A673 (cell line): Measurements from ENCODE around the gene AMBRA1. TPM values are rescaled to one million over a fixed set of nuclear protein-coding genes. Genes with fewer than 3 reads are reported as not detected.

Experiments used
- BruUV-seq: library from RNA; stranded (reverse); fragments of 400-500 nt; replicated peaks from 2 replicates; lab custom pipeline; 2021; lab: Mats Ljungman, UMichigan
- CTCF ChIA-PET: fragments of 300-600 bp; sonication (Branson Sonifier 250); formaldehyde crosslinking; loops from one replicate; lab custom pipeline; 2022; ENCODE audit warnings: antibody characterized with exemption; lab: Charles Lee
- POLR2A ChIA-PET: fragments of 300-600 bp; sonication (Branson Sonifier 250); formaldehyde crosslinking; loops from one replicate; lab custom pipeline; 2022; ENCODE audit warnings: antibody characterized with exemption; ENCODE audit not compliant: low non-redundant PET; lab: Charles Lee
- DNase-seq: peaks from one replicate; pipeline ENCODE4 v3.0.0-alpha.2; 2015; ENCODE audit warnings: low spot score
- H3K27ac ChIP-seq: fragments of 200-600 bp; sonication (generic); 2 replicates; pipeline ENCODE4 v1.5.1; 2016; ENCODE audit warnings: mixed run types, low read depth, mild to moderate bottlenecking, mixed read lengths, antibody characterized with exemption, low read length; ENCODE audit not compliant: poor library complexity, severe bottlenecking
- H3K27me3 ChIP-seq: fragments of 200-600 bp; sonication (generic); replicated peaks from 2 replicates; pipeline ENCODE4 v1.6.1; 2017; ENCODE audit warnings: mixed run types, low read depth, mild to moderate bottlenecking, mixed read lengths, antibody characterized with exemption, low read length; ENCODE audit not compliant: insufficient read depth, poor library complexity
- H3K36me3 ChIP-seq: fragments of 200-600 bp; sonication (generic); 2 replicates; pipeline ENCODE4 v1.6.1; 2016; ENCODE audit warnings: mixed run types, mild to moderate bottlenecking, mixed read lengths, antibody characterized with exemption, low read length; ENCODE audit not compliant: insufficient read depth, poor library complexity, severe bottlenecking
- H3K4me1 ChIP-seq: fragments of 200-600 bp; sonication (generic); 2 replicates; pipeline ENCODE4 v1.6.1; 2017; ENCODE audit warnings: mixed run types, mild to moderate bottlenecking, mixed read lengths, antibody characterized with exemption, low read length; ENCODE audit not compliant: insufficient read depth, poor library complexity, severe bottlenecking
- H3K4me3 ChIP-seq: fragments of 200-600 bp; sonication (generic); 2 replicates; pipeline ENCODE4 v1.5.1; 2016; ENCODE audit warnings: low read depth, mixed run types, mild to moderate bottlenecking, mixed read lengths, low read length; ENCODE audit not compliant: poor library complexity, severe bottlenecking
- H3K9me3 ChIP-seq: fragments of 200-600 bp; sonication (generic); 2 replicates; pipeline ENCODE4 v1.6.1; 2016; ENCODE audit warnings: mixed run types, low read depth, mild to moderate bottlenecking, mixed read lengths, antibody characterized with exemption, low read length; ENCODE audit not compliant: poor library complexity, severe bottlenecking
- CTCF ChIP-seq: fragments of 300-800, 200-600 bp; sonication (generic); conservative IDR thresholded peaks from 2 replicates; pipeline ENCODE4 v1.5.1; 2017; ENCODE audit warnings: low read depth, mild to moderate bottlenecking, antibody characterized with exemption, low read length, moderate library complexity, mixed read lengths
- EZH2 ChIP-seq: fragments of 200-600 bp; sonication (generic); IDR thresholded peaks from 2 replicates; pipeline ENCODE4 v1.6.1; 2017; ENCODE audit warnings: borderline replicate concordance, low read depth, mild to moderate bottlenecking, mixed read lengths, antibody characterized with exemption, low read length; ENCODE audit not compliant: poor library complexity, severe bottlenecking
- intact Hi-C: fragments of 100-400 bp; cut with micrococcal nuclease; formaldehyde crosslinking; loops from one replicate; pipeline ENCODE4 v1.10.0; 2022; ENCODE audit not compliant: unreplicated experiment
- total RNA-seq: library from RNA; stranded (reverse); gene quantifications from 2 replicates; pipeline ENCODE4 v1.2.3, GENCODE V29; 2021

Gene AMBRA1
- total RNA-seq, 1 experiment from 2014 or later, result 78.1 TPM

- POLR2A ChIA-PET, result no interaction called here
- TF ChIP-seq EZH2 (no peak), CTCF (no peak)
- H3K27me3 ChIP-seq, result no peaks in the 10 kb centered on the region
- peaks cover 18% of the 10 kb centered on the region for H3K36me3 ChIP-seq
- H3K4me3 ChIP-seq, result no peak overlapping the region
- H3K27ac ChIP-seq, result no peak overlapping the region
- H3K9me3 ChIP-seq, result no peaks in the 10 kb centered on the region
- intact Hi-C loops, result no loop called here
- CTCF ChIA-PET, result no interaction called here
- H3K4me1 ChIP-seq, result no peaks in the 10 kb centered on the region
- no peak for DNase-seq
- no TSS peak for BruUV-seq
These were observed 39.7 kb upstream of the AMBRA1 start for GRCh38 chr11:46633291-46634217.

- H3K27ac ChIP-seq, result no peak overlapping the region
- peaks cover 12% of the 10 kb centered on the region for H3K36me3 ChIP-seq
- CTCF ChIA-PET, result no interaction called here
- TSS peak; percentile 15 for BruUV-seq
- TF ChIP-seq EZH2 (no peak), CTCF (no peak)
- DNase-seq, result no peak
- no peaks in the 10 kb centered on the region for H3K4me1 ChIP-seq
- H3K4me3 ChIP-seq, result no peak overlapping the region
- intact Hi-C loops, result no loop called here
- POLR2A ChIA-PET, result no interaction called here
- H3K27me3 ChIP-seq, result no peaks in the 10 kb centered on the region
- no peaks in the 10 kb centered on the region for H3K9me3 ChIP-seq
These were observed 38.7 kb upstream of the AMBRA1 start for GRCh38 chr11:46632502-46632901.

GRCh38 chr11:46631676-46632075, 37.9 kb upstream of the AMBRA1 start:
- no peaks in the 10 kb centered on the region for H3K4me1 ChIP-seq
- POLR2A ChIA-PET, result no interaction called here
- H3K4me3 ChIP-seq, result no peak overlapping the region
- no peaks in the 10 kb centered on the region for H3K27me3 ChIP-seq
- no TSS peak for BruUV-seq
- H3K36me3 ChIP-seq, result peaks cover 8% of the 10 kb centered on the region
- intact Hi-C loops, result no loop called here
- DNase-seq, result no peak
- H3K27ac ChIP-seq, result no peak overlapping the region
- no peaks in the 10 kb centered on the region for H3K9me3 ChIP-seq
- TF ChIP-seq EZH2 (no peak), CTCF (no peak)
- CTCF ChIA-PET, result no interaction called here
